Prostate gland (tissue), 2 donors: ENCODE results near the gene SEMA6A.

Source experiments
- POLR2A ChIP-seq: fragments of 450-650 bp; IDR thresholded peaks from one replicate; pipeline ENCODE4 v1.6.1; 2016; ENCODE audit warnings: antibody characterized with exemption, mild to moderate bottlenecking
- TF ChIP-seq, protein P1 (sequence below), 4 experiments: fragments of 200-600 bp in 2 of 4; fragments of 450-650 bp in 2 of 4; sonication (generic) in 2 of 4; IDR thresholded peaks; 1 replicate in 3 of 4; 2 replicates in 1 of 4; pipeline ENCODE4 v1.5.1; 2016 to 2019; ENCODE audit warnings: antibody characterized with exemption in 4 of 4, mild to moderate bottlenecking in 2 of 4, moderate library complexity in 2 of 4

DNA sequence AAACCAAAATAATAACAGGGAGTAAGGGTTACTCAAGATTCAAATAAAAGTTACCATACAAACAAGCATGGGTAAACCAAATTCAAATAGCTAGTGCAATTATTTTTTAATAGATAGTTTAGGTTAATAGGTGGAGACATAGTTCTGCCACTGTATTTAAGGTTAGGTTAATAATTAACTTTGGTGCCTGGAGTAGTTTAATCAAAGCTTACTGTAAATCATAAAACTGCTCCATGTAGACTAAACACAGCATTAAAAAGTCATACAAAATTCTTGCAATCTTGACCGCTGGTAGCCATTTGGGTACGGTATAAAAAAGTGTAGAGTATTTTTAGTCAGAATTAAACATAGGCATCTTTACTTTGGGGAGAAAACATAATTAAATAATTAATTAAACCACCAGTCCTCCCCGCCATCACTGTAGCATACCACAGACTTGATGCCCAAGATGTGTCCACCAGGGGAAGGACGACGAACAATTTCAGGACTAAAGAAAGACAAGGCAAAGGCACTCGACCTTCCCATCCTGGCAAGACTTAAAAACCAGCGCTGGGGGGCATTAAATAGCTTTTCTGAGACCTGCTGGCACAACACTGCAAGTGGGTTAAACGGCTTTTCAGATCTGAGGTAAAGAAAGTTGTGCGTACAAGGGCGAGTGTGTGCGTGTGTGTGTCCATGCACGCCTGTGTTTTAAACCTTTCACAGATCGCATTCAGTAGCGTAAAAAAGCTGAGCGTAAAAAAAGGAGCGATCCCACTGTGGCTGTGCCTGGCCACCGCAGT is 2.9 kb downstream of the SEMA6A start:
- no peak for TF ChIP-seq POLR2A
- TF ChIP-seq, protein P1, sequence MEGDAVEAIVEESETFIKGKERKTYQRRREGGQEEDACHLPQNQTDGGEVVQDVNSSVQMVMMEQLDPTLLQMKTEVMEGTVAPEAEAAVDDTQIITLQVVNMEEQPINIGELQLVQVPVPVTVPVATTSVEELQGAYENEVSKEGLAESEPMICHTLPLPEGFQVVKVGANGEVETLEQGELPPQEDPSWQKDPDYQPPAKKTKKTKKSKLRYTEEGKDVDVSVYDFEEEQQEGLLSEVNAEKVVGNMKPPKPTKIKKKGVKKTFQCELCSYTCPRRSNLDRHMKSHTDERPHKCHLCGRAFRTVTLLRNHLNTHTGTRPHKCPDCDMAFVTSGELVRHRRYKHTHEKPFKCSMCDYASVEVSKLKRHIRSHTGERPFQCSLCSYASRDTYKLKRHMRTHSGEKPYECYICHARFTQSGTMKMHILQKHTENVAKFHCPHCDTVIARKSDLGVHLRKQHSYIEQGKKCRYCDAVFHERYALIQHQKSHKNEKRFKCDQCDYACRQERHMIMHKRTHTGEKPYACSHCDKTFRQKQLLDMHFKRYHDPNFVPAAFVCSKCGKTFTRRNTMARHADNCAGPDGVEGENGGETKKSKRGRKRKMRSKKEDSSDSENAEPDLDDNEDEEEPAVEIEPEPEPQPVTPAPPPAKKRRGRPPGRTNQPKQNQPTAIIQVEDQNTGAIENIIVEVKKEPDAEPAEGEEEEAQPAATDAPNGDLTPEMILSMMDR (IDR thresholded peaks at IDR 0.05): no peak
